Suppressor macrophage treated with lipopolysaccharide for 1 hour (primary cell): ENCODE results near the gene PPP3R1.

Experiments used
- DNase-seq, 3 donors: peaks; one replicate each; pipeline ENCODE4 v3.0.0-alpha.2; 2020 to 2022

The PPP3R1 gene

GRCh38 chr2:68135448-68136320, 116.6 kb downstream of the PPP3R1 start:
- DNase-seq: no peak

- no peak for DNase-seq
These were observed 117.8 kb downstream of the PPP3R1 start for GRCh38 chr2:68134554-68134953.

- DNase-seq: no peak
These were observed 118.2 kb downstream of the PPP3R1 start for GRCh38 chr2:68134120-68134519.
